ENCODE results near the gene OPRD1. TPM values are rescaled to one million over a fixed set of nuclear protein-coding genes. Genes with fewer than 3 reads are reported as not detected.

OPRD1 gene
- total RNA-seq, 1 experiment from 2014 or later = not detected

DNA sequence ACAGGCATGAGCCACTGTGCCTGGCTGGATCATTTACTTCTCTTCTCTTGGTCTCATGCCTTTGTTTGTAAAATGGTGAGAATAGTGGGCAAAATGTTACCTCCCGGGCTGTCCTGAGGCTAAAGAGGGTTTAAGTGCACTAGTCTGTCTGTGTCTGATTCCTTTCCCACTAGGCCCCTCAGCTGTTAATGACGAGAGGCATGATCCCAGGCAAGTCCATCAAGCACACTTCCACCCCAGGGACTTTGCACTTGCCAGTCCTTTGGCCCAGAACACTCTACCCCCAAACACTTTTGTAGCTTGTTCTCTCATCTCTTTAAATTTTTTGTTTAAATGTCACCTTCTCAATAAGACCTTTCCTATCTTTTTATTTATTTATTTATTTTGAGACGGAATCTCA, 88.6 kb downstream of the OPRD1 start:
- BruUV-seq (replicated peaks) = no TSS peak
- Histone ChIP-seq H3K9me3 (ENCODE audit: insufficient read depth, low read depth) (no peaks in the 10 kb centered on the region), H3K27me3 (ENCODE audit: insufficient read depth, low read depth) (no peaks in the 10 kb centered on the region), H3K4me1 (replicated peaks; ENCODE audit: insufficient read depth) (no peaks in the 10 kb centered on the region), H3K9me2 (ENCODE audit: insufficient read depth) (no peaks in the 10 kb centered on the region), H3K79me2 (ENCODE audit: low read depth) (no peaks in the 10 kb centered on the region), H2AFZ (no peak overlapping the region), H3K4me2 (no peak overlapping the region), H3F3A (ENCODE audit: insufficient read depth, low read depth) (no peaks in the 10 kb centered on the region), H4K20me1 (ENCODE audit: insufficient read depth) (no peaks in the 10 kb centered on the region), H3K36me3 (ENCODE audit: low read depth) (no peaks in the 10 kb centered on the region), H3K27ac (no peak overlapping the region), H3K4me3 (no peak overlapping the region)
- POLR2A ChIA-PET (ENCODE audit: unreplicated experiment) = interaction anchor here (0.6 kb wide), 1 partner anchor 200 kb away, joined by 7 read pairs; no protein-coding TSS in a partner anchor
- TF ChIP-seq, protein P1, sequence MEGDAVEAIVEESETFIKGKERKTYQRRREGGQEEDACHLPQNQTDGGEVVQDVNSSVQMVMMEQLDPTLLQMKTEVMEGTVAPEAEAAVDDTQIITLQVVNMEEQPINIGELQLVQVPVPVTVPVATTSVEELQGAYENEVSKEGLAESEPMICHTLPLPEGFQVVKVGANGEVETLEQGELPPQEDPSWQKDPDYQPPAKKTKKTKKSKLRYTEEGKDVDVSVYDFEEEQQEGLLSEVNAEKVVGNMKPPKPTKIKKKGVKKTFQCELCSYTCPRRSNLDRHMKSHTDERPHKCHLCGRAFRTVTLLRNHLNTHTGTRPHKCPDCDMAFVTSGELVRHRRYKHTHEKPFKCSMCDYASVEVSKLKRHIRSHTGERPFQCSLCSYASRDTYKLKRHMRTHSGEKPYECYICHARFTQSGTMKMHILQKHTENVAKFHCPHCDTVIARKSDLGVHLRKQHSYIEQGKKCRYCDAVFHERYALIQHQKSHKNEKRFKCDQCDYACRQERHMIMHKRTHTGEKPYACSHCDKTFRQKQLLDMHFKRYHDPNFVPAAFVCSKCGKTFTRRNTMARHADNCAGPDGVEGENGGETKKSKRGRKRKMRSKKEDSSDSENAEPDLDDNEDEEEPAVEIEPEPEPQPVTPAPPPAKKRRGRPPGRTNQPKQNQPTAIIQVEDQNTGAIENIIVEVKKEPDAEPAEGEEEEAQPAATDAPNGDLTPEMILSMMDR (conservative IDR thresholded peaks at IDR 0.05) = no peak
- no peak for TF ChIP-seq EZH2 (IDR thresholded peaks at IDR 0.05; ENCODE audit: low read depth)
- DNase-seq = no peak
- CTCF ChIA-PET = no interaction called here
- intact Hi-C loops (cut with micrococcal nuclease; ENCODE audit: unreplicated experiment) = no loop called here

DNA sequence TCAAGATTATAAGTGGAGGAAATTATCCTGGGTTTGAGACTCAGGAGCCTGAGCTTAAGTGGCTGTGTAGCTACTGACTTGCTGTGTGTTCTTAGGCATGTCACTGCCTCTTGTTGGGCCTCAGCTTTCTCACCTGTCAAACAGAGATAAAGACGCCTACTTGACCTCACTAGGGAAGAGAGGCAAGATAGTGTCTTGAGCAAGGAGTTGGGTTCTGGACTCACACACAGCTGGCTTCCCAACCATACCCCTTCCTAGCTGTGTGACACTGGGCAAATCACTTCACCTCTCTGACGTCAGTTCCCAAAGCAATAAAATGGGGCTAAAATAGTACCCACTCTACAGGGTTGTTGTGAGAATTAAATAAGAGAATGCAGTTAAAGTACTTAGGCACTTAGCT, 90.8 kb downstream of the OPRD1 start:
- no TSS peak for BruUV-seq (replicated peaks)
- Histone ChIP-seq H3K4me2 (no peak overlapping the region), H4K20me1 (ENCODE audit: insufficient read depth) (no peaks in the 10 kb centered on the region), H3F3A (ENCODE audit: insufficient read depth, low read depth) (no peaks in the 10 kb centered on the region), H3K9me3 (ENCODE audit: insufficient read depth, low read depth) (no peaks in the 10 kb centered on the region), H3K36me3 (ENCODE audit: low read depth) (no peaks in the 10 kb centered on the region), H3K27me3 (ENCODE audit: insufficient read depth, low read depth) (no peaks in the 10 kb centered on the region), H3K27ac (no peak overlapping the region), H2AFZ (no peak overlapping the region), H3K9me2 (ENCODE audit: insufficient read depth) (no peaks in the 10 kb centered on the region), H3K79me2 (ENCODE audit: low read depth) (no peaks in the 10 kb centered on the region), H3K4me3 (no peak overlapping the region), H3K4me1 (replicated peaks; ENCODE audit: insufficient read depth) (no peaks in the 10 kb centered on the region)
- DNase-seq = no peak
- intact Hi-C loops (cut with micrococcal nuclease; ENCODE audit: unreplicated experiment) = no loop called here
- CTCF ChIA-PET = no interaction called here
- TF ChIP-seq EZH2 (IDR thresholded peaks at IDR 0.05; ENCODE audit: low read depth) = no peak
- TF ChIP-seq, protein P1 (conservative IDR thresholded peaks at IDR 0.05) = no peak
- POLR2A ChIA-PET (ENCODE audit: unreplicated experiment) = no interaction called here

DNA sequence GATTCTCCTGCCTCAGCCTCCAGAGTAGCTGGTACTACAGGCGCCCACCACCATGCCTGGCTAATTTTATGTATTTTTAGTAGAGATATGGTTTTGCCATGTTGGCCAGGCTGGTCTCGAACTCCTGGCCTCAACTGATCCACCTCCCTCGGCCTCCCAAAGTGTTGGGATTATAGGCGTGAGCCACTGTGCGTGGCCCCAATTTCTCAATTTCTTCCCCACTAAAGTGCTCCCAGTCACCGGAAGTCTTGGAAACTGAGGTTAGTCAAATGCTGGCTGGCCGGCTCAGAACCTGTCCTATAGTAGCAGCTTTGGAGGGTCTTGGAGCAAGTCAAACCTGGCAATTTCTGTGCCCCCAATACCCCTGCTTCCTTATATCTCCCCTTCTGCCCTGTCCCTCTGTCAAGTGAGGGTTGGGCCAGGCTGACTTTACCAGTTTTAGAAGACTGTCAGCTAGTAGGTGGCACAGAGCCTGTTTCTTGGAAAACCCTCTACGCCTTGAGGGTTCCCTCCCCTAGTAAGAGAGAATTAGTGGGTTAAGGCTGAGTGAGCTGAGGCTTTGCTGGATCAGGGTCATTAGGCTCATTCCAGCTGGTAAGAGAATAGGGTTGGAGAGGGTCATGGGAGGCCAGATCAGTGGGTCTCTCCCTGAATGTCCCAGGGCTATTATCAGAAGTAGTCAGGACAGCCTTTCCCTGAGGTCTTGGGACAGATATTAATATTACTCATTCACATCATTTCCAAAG, 94.1 kb downstream of the OPRD1 start:
- Histone ChIP-seq H3K4me2 (no peak overlapping the region), H3K4me1 (replicated peaks; ENCODE audit: insufficient read depth) (no peaks in the 10 kb centered on the region), H3K36me3 (ENCODE audit: low read depth) (no peaks in the 10 kb centered on the region), H3K27ac (no peak overlapping the region), H3K9me3 (ENCODE audit: insufficient read depth, low read depth) (no peaks in the 10 kb centered on the region), H3F3A (ENCODE audit: insufficient read depth, low read depth) (no peaks in the 10 kb centered on the region), H3K79me2 (ENCODE audit: low read depth) (no peaks in the 10 kb centered on the region), H3K4me3 (no peak overlapping the region), H3K27me3 (ENCODE audit: insufficient read depth, low read depth) (no peaks in the 10 kb centered on the region), H3K9me2 (ENCODE audit: insufficient read depth) (no peaks in the 10 kb centered on the region), H2AFZ (no peak overlapping the region), H4K20me1 (ENCODE audit: insufficient read depth) (no peaks in the 10 kb centered on the region)
- no TSS peak for BruUV-seq (replicated peaks)
- no peak for DNase-seq
- intact Hi-C loops (cut with micrococcal nuclease; ENCODE audit: unreplicated experiment) = no loop called here
- CTCF ChIA-PET = no interaction called here
- POLR2A ChIA-PET (ENCODE audit: unreplicated experiment) = no interaction called here
- no peak for TF ChIP-seq EZH2 (IDR thresholded peaks at IDR 0.05; ENCODE audit: low read depth)
- TF ChIP-seq, protein P1 (conservative IDR thresholded peaks at IDR 0.05) = no peak
